Measurements from ENCODE around the gene GLYATL3.

The GLYATL3 gene

GRCh38 chr6:49576618-49577017 is 76.9 kb downstream of the GLYATL3 start:
- no peak for TF ChIP-seq CTCF (IDR thresholded peaks at IDR 0.05; ENCODE audit: control insufficient read depth, extremely low read depth, insufficient read depth)
- DNase-seq (ENCODE audit: low read depth), result no peak

More at GRCh38 chr6:49576618-49577017, 76.9 kb downstream of the GLYATL3 start:
- no peak overlapping the region for H3K4me3 ChIP-seq (ENCODE audit: low read depth, low read length)
